Measurements from ENCODE around the gene GRAMD1B.

- no peak for TF ChIP-seq CTCF (IDR thresholded peaks at IDR 0.05)
- no peak for TF ChIP-seq EZH2 (IDR thresholded peaks at IDR 0.05; ENCODE audit: borderline replicate concordance, insufficient read depth, low read depth, low read length, poor library complexity, severe bottlenecking)
These were observed 212.4 kb downstream of the GRAMD1B start for GRCh38 chr11:123642435-123642834.
